ENCODE data around the gene IL13RA1. TPM values are rescaled to one million over a fixed set of nuclear protein-coding genes. Genes with fewer than 3 reads are reported as not detected.

The IL13RA1 gene
- total RNA-seq, 1 donor from 2014 or later = 78.7 TPM

- Mint-ChIP-seq H3K4me3 (ENCODE audit: unreplicated experiment) (no peak overlapping the region), H3K36me3 (ENCODE audit: unreplicated experiment) (peaks cover 9% of the 10 kb centered on the region), H3K27me3 (ENCODE audit: unreplicated experiment) (no peaks in the 10 kb centered on the region)
Observed at GRCh38 chrX:118739577-118739976, 12.2 kb downstream of the IL13RA1 start.

DNA sequence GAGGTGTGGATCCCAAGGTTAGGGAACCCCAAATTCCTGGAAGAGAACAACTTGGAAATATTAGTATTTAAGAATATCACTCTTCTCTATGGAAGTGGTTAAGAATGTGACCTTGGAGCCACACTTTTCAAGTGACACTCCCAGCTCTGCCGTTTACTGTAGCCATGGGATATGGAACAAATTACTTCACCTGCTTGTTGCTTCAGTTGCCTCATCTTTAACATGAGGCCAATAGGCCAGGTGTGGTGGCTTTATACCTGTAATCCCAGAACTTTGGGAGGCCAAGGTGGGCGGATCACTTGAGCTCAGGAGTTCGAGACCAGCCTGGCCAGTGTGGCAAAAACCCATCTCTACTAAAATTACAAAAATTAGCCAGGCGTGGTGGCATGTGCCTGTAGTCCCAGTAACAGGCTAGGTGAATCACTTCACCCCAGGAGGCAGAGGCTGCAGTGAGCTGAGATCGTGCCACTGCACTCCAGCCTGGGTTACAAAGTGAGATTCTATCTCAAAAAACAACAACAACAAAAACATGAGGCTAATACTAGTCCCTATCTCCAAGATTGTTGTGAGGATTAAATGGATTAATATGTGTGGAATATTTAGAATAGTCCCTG, 13.0 kb downstream of the IL13RA1 start:
- DNase-seq (ENCODE audit: extremely low spot score, unreplicated experiment) = no peak
- no peaks in the 10 kb centered on the region for H3K27me3 Mint-ChIP-seq (ENCODE audit: unreplicated experiment)
- peaks cover 9% of the 10 kb centered on the region for H3K36me3 Mint-ChIP-seq (ENCODE audit: unreplicated experiment)
- no peak overlapping the region for H3K27ac Mint-ChIP-seq (ENCODE audit: unreplicated experiment)
- H3K4me3 Mint-ChIP-seq (ENCODE audit: unreplicated experiment) = no peak overlapping the region
- TF ChIP-seq, protein P1, sequence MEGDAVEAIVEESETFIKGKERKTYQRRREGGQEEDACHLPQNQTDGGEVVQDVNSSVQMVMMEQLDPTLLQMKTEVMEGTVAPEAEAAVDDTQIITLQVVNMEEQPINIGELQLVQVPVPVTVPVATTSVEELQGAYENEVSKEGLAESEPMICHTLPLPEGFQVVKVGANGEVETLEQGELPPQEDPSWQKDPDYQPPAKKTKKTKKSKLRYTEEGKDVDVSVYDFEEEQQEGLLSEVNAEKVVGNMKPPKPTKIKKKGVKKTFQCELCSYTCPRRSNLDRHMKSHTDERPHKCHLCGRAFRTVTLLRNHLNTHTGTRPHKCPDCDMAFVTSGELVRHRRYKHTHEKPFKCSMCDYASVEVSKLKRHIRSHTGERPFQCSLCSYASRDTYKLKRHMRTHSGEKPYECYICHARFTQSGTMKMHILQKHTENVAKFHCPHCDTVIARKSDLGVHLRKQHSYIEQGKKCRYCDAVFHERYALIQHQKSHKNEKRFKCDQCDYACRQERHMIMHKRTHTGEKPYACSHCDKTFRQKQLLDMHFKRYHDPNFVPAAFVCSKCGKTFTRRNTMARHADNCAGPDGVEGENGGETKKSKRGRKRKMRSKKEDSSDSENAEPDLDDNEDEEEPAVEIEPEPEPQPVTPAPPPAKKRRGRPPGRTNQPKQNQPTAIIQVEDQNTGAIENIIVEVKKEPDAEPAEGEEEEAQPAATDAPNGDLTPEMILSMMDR (IDR thresholded peaks at IDR 0.05) = no peak
- peaks cover 16% of the 10 kb centered on the region for H3K9me3 Mint-ChIP-seq (ENCODE audit: unreplicated experiment)
- peaks cover 26% of the 10 kb centered on the region for H3K4me1 Mint-ChIP-seq (ENCODE audit: unreplicated experiment)

More at GRCh38 chrX:118739577-118739976, 12.2 kb downstream of the IL13RA1 start:
- H3K9me3 Mint-ChIP-seq (ENCODE audit: unreplicated experiment) = peaks cover 18% of the 10 kb centered on the region
- no peak for DNase-seq (ENCODE audit: extremely low spot score, unreplicated experiment)
- H3K27ac Mint-ChIP-seq (ENCODE audit: unreplicated experiment) = no peak overlapping the region
- peaks cover 18% of the 10 kb centered on the region for H3K4me1 Mint-ChIP-seq (ENCODE audit: unreplicated experiment)
- TF ChIP-seq, protein P1 (IDR thresholded peaks at IDR 0.05) = no peak

GRCh38 chrX:118742176-118742575, 14.8 kb downstream of the IL13RA1 start:
- no peaks in the 10 kb centered on the region for H3K27me3 Mint-ChIP-seq (ENCODE audit: unreplicated experiment)
- TF ChIP-seq, protein P1 (IDR thresholded peaks at IDR 0.05) = no peak
- H3K36me3 Mint-ChIP-seq (ENCODE audit: unreplicated experiment) = peaks cover 9% of the 10 kb centered on the region
- no peak overlapping the region for H3K4me3 Mint-ChIP-seq (ENCODE audit: unreplicated experiment)
- DNase-seq (ENCODE audit: extremely low spot score, unreplicated experiment) = no peak
- H3K27ac Mint-ChIP-seq (ENCODE audit: unreplicated experiment) = no peak overlapping the region
- H3K4me1 Mint-ChIP-seq (ENCODE audit: unreplicated experiment) = peaks cover 29% of the 10 kb centered on the region
- peaks cover 4% of the 10 kb centered on the region for H3K9me3 Mint-ChIP-seq (ENCODE audit: unreplicated experiment)

GRCh38 chrX:118745570-118745969, 18.2 kb downstream of the IL13RA1 start:
- DNase-seq (ENCODE audit: extremely low spot score, unreplicated experiment) = no peak
- Mint-ChIP-seq H3K27me3 (ENCODE audit: unreplicated experiment) (no peaks in the 10 kb centered on the region), H3K27ac (ENCODE audit: unreplicated experiment) (peak overlapping the region; percentile 63), H3K4me3 (ENCODE audit: unreplicated experiment) (no peak overlapping the region), H3K36me3 (ENCODE audit: unreplicated experiment) (peaks cover 14% of the 10 kb centered on the region), H3K4me1 (ENCODE audit: unreplicated experiment) (peaks cover 19% of the 10 kb centered on the region), H3K9me3 (ENCODE audit: unreplicated experiment) (peaks cover 3% of the 10 kb centered on the region)
- TF ChIP-seq, protein P1 (IDR thresholded peaks at IDR 0.05) = no peak

- DNase-seq (ENCODE audit: extremely low spot score, unreplicated experiment) = no peak
- no peak overlapping the region for H3K27ac Mint-ChIP-seq (ENCODE audit: unreplicated experiment)
Observed at GRCh38 chrX:118751950-118752783, 24.8 kb downstream of the IL13RA1 start.

More at GRCh38 chrX:118751950-118752783, 24.8 kb downstream of the IL13RA1 start:
- Mint-ChIP-seq H3K4me3 (ENCODE audit: unreplicated experiment) (no peak overlapping the region), H3K27me3 (ENCODE audit: unreplicated experiment) (no peaks in the 10 kb centered on the region), H3K36me3 (ENCODE audit: unreplicated experiment) (peaks cover 12% of the 10 kb centered on the region), H3K4me1 (ENCODE audit: unreplicated experiment) (peaks cover 5% of the 10 kb centered on the region), H3K9me3 (ENCODE audit: unreplicated experiment) (peaks cover 3% of the 10 kb centered on the region)
- TF ChIP-seq, protein P1 (IDR thresholded peaks at IDR 0.05) = no peak
